ENCODE data around the gene SUMO4. TPM values are rescaled to one million over a fixed set of nuclear protein-coding genes. Genes with fewer than 3 reads are reported as not detected.

The SUMO4 gene
- polyA plus RNA-seq, 1 of the 3 experiments (the other 2 are of a cell fraction) = not detected

DNA sequence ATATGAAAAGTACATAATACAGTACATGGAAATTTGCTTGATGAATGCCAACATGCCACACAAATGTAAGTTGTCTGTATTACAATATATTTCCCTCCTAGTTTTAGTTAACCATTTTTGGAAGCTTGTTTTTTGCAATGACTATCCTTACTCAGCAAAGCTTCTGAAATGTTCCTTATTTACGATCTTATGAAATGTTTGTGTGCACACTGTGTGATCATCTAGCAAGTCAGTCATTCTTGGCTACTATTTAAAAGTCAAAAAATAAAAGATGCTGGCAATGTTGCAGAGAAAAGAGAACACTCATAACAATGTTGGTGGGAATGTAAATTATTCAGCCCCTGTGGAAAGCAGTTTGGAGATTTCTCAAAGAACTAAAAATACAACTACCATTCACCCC lies 33.8 kb downstream of the SUMO4 start:
- DNase-seq = no peak
- TF ChIP-seq EZH2phosphoT487 (IDR thresholded peaks at IDR 0.05; ENCODE audit: borderline replicate concordance, low read depth) = no peak
- Histone ChIP-seq H3K27me3 (ENCODE audit: insufficient read depth) (no peaks in the 10 kb centered on the region), H3K4me3 (ENCODE audit: low read depth in 2 of 2, low read length in 1 of 2) (no peak overlapping the region), H3K4me1 (ENCODE audit: control insufficient read depth in 1 of 2, insufficient read depth in 2 of 2, low read depth in 1 of 2, low read length in 1 of 2) (peaks cover 0 to 2% of the 10 kb centered on the region in 2 experiments; a peak in 1 of 4 replicates), H3F3A (replicated peaks; ENCODE audit: insufficient read depth) (no peaks in the 10 kb centered on the region), H3K9me2 (no peaks in the 10 kb centered on the region), H2AFZ (ENCODE audit: low read depth) (no peak overlapping the region), H3K79me2 (ENCODE audit: insufficient read depth) (no peaks in the 10 kb centered on the region), H4K20me1 (ENCODE audit: insufficient read depth) (no peaks in the 10 kb centered on the region), H3K9ac (no peak overlapping the region), H3K9me3 (no peaks in the 10 kb centered on the region), H3K27ac (ENCODE audit: low read depth in 2 of 2, low read length in 1 of 2) (no peak overlapping the region), H3K4me2 (no peak overlapping the region), H3K36me3 (replicated peaks in 1 of 2; ENCODE audit: control insufficient read depth in 1 of 2, insufficient read depth in 2 of 2, low read length in 1 of 2) (no peaks in the 10 kb centered on the region)
- 75% methylated on average over 1 of the region's 1 CpG for WGBS (ENCODE audit: low lambda C conversion rate)
- ChIA-PET POLR2A (interaction anchor here (0.8 kb wide), 1 partner anchor 412 kb away, joined by 3 read pairs; no protein-coding TSS in a partner anchor), CTCF (interaction anchor here (1.1 to 7.0 kb wide), 7 partner anchors 9 to 407 kb away, joined by 3 to 158 read pairs (median 8); no protein-coding TSS in a partner anchor)

DNA sequence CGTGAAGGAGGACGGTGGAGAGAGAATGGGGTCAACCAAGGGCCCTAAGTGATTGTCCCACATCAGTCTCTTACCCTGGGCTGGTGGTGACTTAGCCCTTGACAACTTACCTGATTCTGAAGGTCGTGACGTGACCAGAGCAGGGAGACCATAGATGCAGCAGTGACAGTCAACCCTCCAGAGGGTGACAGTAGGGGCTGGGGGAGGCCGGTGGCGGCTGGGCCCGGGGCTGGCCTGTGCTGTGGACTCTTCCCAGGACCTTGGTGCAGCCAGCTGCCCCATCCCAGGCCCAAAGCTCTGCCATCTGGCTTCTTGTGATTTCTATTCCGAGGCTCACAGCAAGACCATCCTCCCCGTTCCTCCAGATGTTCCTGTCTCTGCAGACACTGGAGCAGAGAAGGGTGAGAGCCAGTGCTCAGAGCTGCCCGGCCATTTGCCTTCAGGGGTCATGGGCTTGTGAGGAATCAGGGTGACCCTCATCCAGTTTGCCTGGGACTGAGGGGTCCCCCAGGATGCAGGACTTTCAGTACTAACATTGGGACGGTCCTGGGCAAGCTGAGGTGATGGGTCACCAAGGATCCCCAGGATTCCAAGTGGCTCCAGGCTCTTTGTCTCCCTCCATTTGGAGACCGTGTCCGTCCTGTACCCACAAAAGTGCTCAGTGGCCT lies 36.0 kb downstream of the SUMO4 start:
- H4K20me1 ChIP-seq (ENCODE audit: insufficient read depth) = no peaks in the 10 kb centered on the region
- CTCF ChIA-PET = interaction anchor here (0.9 to 1.7 kb wide), 4 partner anchors 354 to 396 kb away, joined by 3 to 4 read pairs (median 3); no protein-coding TSS in a partner anchor
- no peaks in the 10 kb centered on the region for H3K79me2 ChIP-seq (ENCODE audit: insufficient read depth)
- no peak overlapping the region for H3K4me3 ChIP-seq (ENCODE audit: low read depth in 2 of 2, low read length in 1 of 2)
- peaks cover 2 to 3% of the 10 kb centered on the region in 2 experiments; a peak in 1 of 4 replicates for H3K4me1 ChIP-seq (ENCODE audit: control insufficient read depth in 1 of 2, insufficient read depth in 2 of 2, low read depth in 1 of 2, low read length in 1 of 2)
- H3K36me3 ChIP-seq (replicated peaks in 1 of 2; ENCODE audit: control insufficient read depth in 1 of 2, insufficient read depth in 2 of 2, low read length in 1 of 2) = no peaks in the 10 kb centered on the region
- DNase-seq = no peak
- H3K9ac ChIP-seq = no peak overlapping the region
- no peaks in the 10 kb centered on the region for H3F3A ChIP-seq (replicated peaks; ENCODE audit: insufficient read depth)
- 91% methylated on average over 8 of the region's 13 CpGs for WGBS (ENCODE audit: low lambda C conversion rate)
- no peaks in the 10 kb centered on the region for H3K9me2 ChIP-seq
- H3K27ac ChIP-seq (ENCODE audit: low read depth in 2 of 2, low read length in 1 of 2) = no peak overlapping the region
- no peaks in the 10 kb centered on the region for H3K27me3 ChIP-seq (ENCODE audit: insufficient read depth)
- H3K9me3 ChIP-seq = no peaks in the 10 kb centered on the region
- no peak overlapping the region for H2AFZ ChIP-seq (ENCODE audit: low read depth)
- H3K4me2 ChIP-seq = no peak overlapping the region
- no peak for TF ChIP-seq ZBTB33 (IDR thresholded peaks at IDR 0.05; ENCODE audit: borderline replicate concordance, low read depth)
- no peak for TF ChIP-seq TCF12 (IDR thresholded peaks at IDR 0.05)
- TF ChIP-seq TAF1 (IDR thresholded peaks at IDR 0.05; ENCODE audit: borderline replicate concordance, low read depth, low read length) = no peak
- no peak for TF ChIP-seq FOXM1 (IDR thresholded peaks at IDR 0.05; ENCODE audit: low read depth)
- TF ChIP-seq MAX (IDR thresholded peaks at IDR 0.05; ENCODE audit: low read depth) = no peak
- no peak for TF ChIP-seq NFIC (IDR thresholded peaks at IDR 0.05; ENCODE audit: borderline replicate concordance)
- no peak for TF ChIP-seq FOXJ3 (CRISPR knock-in tag; IDR thresholded peaks at IDR 0.05)
- TF ChIP-seq, protein P1, sequence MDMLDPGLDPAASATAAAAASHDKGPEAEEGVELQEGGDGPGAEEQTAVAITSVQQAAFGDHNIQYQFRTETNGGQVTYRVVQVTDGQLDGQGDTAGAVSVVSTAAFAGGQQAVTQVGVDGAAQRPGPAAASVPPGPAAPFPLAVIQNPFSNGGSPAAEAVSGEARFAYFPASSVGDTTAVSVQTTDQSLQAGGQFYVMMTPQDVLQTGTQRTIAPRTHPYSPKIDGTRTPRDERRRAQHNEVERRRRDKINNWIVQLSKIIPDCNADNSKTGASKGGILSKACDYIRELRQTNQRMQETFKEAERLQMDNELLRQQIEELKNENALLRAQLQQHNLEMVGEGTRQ (IDR thresholded peaks at IDR 0.05; ENCODE audit: borderline replicate concordance, low read depth, low read length) = no peak
- no peak for TF ChIP-seq POLR2AphosphoS5 (IDR thresholded peaks at IDR 0.05; ENCODE audit: low read depth, low read length)
- TF ChIP-seq SIN3A (IDR thresholded peaks at IDR 0.05; ENCODE audit: borderline replicate concordance, low read depth, low read length) = no peak
- POLR2A ChIA-PET = no interaction called here
